ENCODE data around the gene CHIC2. TPM values are rescaled to one million over a fixed set of nuclear protein-coding genes. Genes with fewer than 3 reads are reported as not detected.

The CHIC2 gene
- total and polyA plus RNA-seq, 2 of the 8 experiments (the other 6 are each of a cell fraction or from before 2014, with no cell fraction given), result 4.5 to 10.9 TPM

GRCh38 chr4:54027311-54027710 is 37.1 kb downstream of the CHIC2 start:
- Histone ChIP-seq H3K79me2 (ENCODE audit: control insufficient read depth in 1 of 2, insufficient read depth in 2 of 2, low read length in 2 of 2) (no peaks in the 10 kb centered on the region), H3K18ac (ENCODE audit: extremely low read depth, low read length) (no peak overlapping the region), H3K4me1 (replicated peaks in 1 of 4; ENCODE audit: control insufficient read depth in 3 of 4, insufficient read depth in 4 of 4, low read length in 3 of 4) (peaks cover 0 to 13% (median 3%) of the 10 kb centered on the region in 4 experiments; a peak in 4 of 7 replicates), H2AK5ac (ENCODE audit: low read depth, low read length) (no peak overlapping the region), H3K14ac (ENCODE audit: insufficient read length) (no peak overlapping the region), H3K23me2 (ENCODE audit: low read depth, low read length) (no peaks in the 10 kb centered on the region), H3K4ac (replicated peaks; ENCODE audit: insufficient read length, low read depth, low read length) (no peak overlapping the region), H2AFZ (ENCODE audit: low read length) (no peak overlapping the region), H2BK5ac (ENCODE audit: low read depth, low read length) (no peak overlapping the region), H3K4me3 (ENCODE audit: extremely low read depth in 1 of 4, insufficient read depth in 2 of 4, low read depth in 3 of 4, low read length in 4 of 4) (0 out of 8 replicates have a peak overlapping the region, but pooled peaks of 1 of the 4 experiments have one; percentile 13), H3K36me3 (ENCODE audit: control insufficient read depth in 2 of 4, insufficient read depth in 4 of 4, low read length in 3 of 4) (no peaks in the 10 kb centered on the region), H2BK120ac (replicated peaks; ENCODE audit: low read depth, low read length) (no peak overlapping the region), H2BK20ac (ENCODE audit: low read length) (no peak overlapping the region), H3K9ac (replicated peaks in 1 of 4; ENCODE audit: extremely low read depth in 1 of 4, low read depth in 3 of 4, low read length in 3 of 4) (no peak overlapping the region), H3K4me2 (ENCODE audit: insufficient read depth in 1 of 2, low read depth in 2 of 2, low read length in 2 of 2) (no peak overlapping the region), H3K79me1 (ENCODE audit: low read depth, low read length) (no peaks in the 10 kb centered on the region), H3K56ac (replicated peaks; ENCODE audit: insufficient read length, low read depth, low read length) (no peak overlapping the region), H4K20me1 (replicated peaks in 1 of 2; ENCODE audit: control insufficient read depth in 1 of 2, insufficient read depth in 2 of 2, low read length in 2 of 2) (no peaks in the 10 kb centered on the region), H2BK12ac (ENCODE audit: low read depth, low read length) (no peak overlapping the region), H3K9me3 (ENCODE audit: insufficient read depth in 2 of 2, low read depth in 1 of 2, low read length in 1 of 2) (peaks cover 2 to 3% of the 10 kb centered on the region in 2 experiments; a peak in 2 of 4 replicates), H4K5ac (ENCODE audit: insufficient read length, low read depth, low read length) (no peak overlapping the region), H3K27ac (ENCODE audit: low read depth, low read length) (no peak overlapping the region), H4K8ac (ENCODE audit: extremely low read depth, insufficient read depth, low read length) (no peak overlapping the region), H3K27me3 (replicated peaks in 1 of 4; ENCODE audit: control insufficient read depth in 3 of 4, extremely low read depth in 1 of 4, insufficient read depth in 3 of 4, low read length in 3 of 4) (no peaks in the 10 kb centered on the region), H4K91ac (replicated peaks; ENCODE audit: insufficient read length, low read length) (no peak overlapping the region), H2BK15ac (ENCODE audit: low read length) (no peak overlapping the region), H3K23ac (ENCODE audit: insufficient read length) (no peak overlapping the region)
- no peak for FAIRE-seq
- DNase-seq (ENCODE audit: low read depth in 1 of 2, low spot score in 2 of 2), result no peak
- TF ChIP-seq JUN (IDR thresholded peaks at IDR 0.05; ENCODE audit: low read depth, low read length) (no peak), ATF2 (IDR thresholded peaks at IDR 0.05; ENCODE audit: low read length) (no peak), POU5F1 (IDR thresholded peaks at IDR 0.05; ENCODE audit: low read depth, low read length) (no peak), EGR1 (IDR thresholded peaks at IDR 0.05; ENCODE audit: borderline replicate concordance, low read depth, low read length) (no peak), NRF1 (IDR thresholded peaks at IDR 0.05; ENCODE audit: low read depth, low read length) (no peak), POLR2AphosphoS5 (IDR thresholded peaks at IDR 0.05; ENCODE audit: low read depth, low read length) (no peak)
- ChIA-PET CTCF (ENCODE audit: partially characterized antibody) (no interaction called here), POLR2A (ENCODE audit: partially characterized antibody) (no interaction called here)
- WGBS, 2 experiments (ENCODE audit: extremely low coverage in 1 of 2, insufficient coverage in 1 of 2, insufficient read length in 1 of 2, insufficient replicate concordance in 2 of 2, low coverage in 1 of 2, low lambda C conversion rate in 2 of 2, missing lambda C conversion rate in 1 of 2), result 18% methylated on average over 1 of the region's 1 CpG; no CpG with 5 or more reads in 1 of the 2 experiments

Measured in H1 (cell line).